ENCODE data around the gene PRMT5.

GRCh38 chr14:22915886-22916521, 13.2 kb downstream of the PRMT5 start:
- TF ChIP-seq, protein P1, sequence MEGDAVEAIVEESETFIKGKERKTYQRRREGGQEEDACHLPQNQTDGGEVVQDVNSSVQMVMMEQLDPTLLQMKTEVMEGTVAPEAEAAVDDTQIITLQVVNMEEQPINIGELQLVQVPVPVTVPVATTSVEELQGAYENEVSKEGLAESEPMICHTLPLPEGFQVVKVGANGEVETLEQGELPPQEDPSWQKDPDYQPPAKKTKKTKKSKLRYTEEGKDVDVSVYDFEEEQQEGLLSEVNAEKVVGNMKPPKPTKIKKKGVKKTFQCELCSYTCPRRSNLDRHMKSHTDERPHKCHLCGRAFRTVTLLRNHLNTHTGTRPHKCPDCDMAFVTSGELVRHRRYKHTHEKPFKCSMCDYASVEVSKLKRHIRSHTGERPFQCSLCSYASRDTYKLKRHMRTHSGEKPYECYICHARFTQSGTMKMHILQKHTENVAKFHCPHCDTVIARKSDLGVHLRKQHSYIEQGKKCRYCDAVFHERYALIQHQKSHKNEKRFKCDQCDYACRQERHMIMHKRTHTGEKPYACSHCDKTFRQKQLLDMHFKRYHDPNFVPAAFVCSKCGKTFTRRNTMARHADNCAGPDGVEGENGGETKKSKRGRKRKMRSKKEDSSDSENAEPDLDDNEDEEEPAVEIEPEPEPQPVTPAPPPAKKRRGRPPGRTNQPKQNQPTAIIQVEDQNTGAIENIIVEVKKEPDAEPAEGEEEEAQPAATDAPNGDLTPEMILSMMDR (IDR thresholded peaks at IDR 0.05; ENCODE audit: low read depth, low read length) = no peak
- TF ChIP-seq POLR2A (IDR thresholded peaks at IDR 0.05; ENCODE audit: extremely low read depth, insufficient read length) (no peak), MAX (IDR thresholded peaks at IDR 0.05; ENCODE audit: low read depth, low read length) (no peak)

All from NB4 (cell line).